T-helper 2 cell (primary cell): ENCODE results near the gene EPHA6.

Source experiments
- DNase-seq, 5 experiments: peaks; one replicate each; pipeline versions ENCODE4 v3.0.0 to v3.0.0-alpha.2; 2012 to 2022

The EPHA6 gene

GRCh38 chr3:97029972-97030371, 215.6 kb downstream of the EPHA6 start:
- no peak for DNase-seq

GRCh38 chr3:97037294-97037943, 223.0 kb downstream of the EPHA6 start:
- no peak for DNase-seq

DNA sequence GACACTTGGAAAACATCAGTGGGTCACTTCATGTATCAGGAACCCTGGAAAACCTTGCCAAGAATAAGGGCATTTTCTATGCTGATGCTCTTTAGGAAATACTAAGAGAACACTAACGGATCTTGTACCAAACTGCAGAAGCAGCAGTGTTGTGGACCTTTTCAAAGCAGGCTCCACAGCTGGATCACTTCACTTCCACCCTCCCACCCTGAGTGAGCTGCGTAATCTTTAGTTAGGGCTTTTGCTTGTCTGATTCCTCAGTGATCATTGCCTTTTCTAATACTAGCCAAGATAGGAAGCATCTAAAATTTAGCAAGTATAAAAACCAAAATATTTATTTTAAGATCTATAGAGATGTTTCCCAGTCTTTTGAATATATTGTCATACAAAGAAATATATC, 229.0 kb downstream of the EPHA6 start:
- no peak for DNase-seq

DNA sequence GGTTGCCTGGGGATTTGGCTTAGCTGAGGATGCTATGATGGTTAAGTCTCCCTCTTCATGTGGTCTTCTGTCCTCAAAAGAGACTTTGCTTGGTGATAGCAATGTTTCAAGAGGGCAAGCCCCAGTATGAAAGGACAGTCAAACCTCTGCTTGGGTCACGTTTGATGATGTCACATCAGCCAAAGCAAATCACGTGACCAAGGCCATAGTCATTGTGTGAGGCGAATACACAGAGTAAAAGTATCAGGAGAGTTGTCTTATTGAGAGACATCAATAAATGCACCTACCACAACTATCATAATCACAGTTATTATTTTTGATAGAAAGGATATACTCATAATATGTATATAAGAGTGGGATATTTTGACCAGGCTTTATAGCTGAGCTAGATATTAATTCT, 243.0 kb downstream of the EPHA6 start:
- DNase-seq = no peak

- DNase-seq = no peak
These were observed 244.8 kb downstream of the EPHA6 start for GRCh38 chr3:97059168-97059567.

GRCh38 chr3:97066531-97066930, 252.1 kb downstream of the EPHA6 start:
- no peak for DNase-seq

GRCh38 chr3:97070302-97070701, 255.9 kb downstream of the EPHA6 start:
- no peak for DNase-seq

DNA sequence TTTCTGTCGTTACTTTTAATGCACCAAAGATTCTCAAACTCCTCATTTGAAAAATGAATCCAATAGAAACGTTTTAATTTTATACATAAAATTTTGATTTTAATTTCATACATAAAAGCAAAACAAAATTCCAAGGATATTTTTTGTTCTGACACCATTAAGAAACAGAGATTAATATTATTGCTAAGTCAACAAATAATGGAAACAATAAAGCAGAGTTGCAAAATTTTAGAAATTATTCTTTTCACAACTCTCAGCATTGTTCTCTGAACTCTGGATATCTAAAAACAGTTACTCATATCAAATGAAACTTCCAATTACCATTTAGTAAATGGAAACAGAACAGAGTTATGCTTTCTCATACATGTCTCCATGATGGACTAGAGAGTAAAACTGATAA, 260.2 kb downstream of the EPHA6 start:
- DNase-seq = no peak

- DNase-seq = no peak
These were observed 262.3 kb downstream of the EPHA6 start for GRCh38 chr3:97076673-97077072.

- no peak for DNase-seq
These were observed 275.2 kb downstream of the EPHA6 start for GRCh38 chr3:97089621-97090020.

- no peak for DNase-seq
These were observed 288.2 kb downstream of the EPHA6 start for GRCh38 chr3:97102641-97103040.

- DNase-seq = no peak
These were observed 291.7 kb downstream of the EPHA6 start for GRCh38 chr3:97105989-97106651.

- DNase-seq = no peak
These were observed 292.2 kb downstream of the EPHA6 start for GRCh38 chr3:97106652-97106989.

GRCh38 chr3:97108136-97108535, 293.7 kb downstream of the EPHA6 start:
- no peak for DNase-seq

DNA sequence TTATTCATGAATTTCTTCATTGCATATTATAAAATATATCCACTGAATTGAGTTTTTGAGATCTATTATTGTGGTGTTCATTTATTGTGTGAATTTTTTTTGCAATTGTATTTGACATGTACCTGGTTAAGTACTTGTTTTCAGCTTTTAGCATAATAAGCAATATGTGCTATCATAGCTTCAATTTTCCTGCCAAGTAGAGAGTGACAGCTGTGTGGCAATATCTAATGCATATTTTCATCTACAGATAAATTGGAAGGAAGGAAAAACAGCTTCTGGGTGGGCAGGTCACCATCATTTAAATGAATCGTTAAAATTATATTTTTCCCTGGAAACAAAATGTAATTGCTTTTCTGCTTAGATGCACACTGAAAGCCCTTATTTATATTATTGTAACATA, 296.9 kb downstream of the EPHA6 start:
- no peak for DNase-seq

DNA sequence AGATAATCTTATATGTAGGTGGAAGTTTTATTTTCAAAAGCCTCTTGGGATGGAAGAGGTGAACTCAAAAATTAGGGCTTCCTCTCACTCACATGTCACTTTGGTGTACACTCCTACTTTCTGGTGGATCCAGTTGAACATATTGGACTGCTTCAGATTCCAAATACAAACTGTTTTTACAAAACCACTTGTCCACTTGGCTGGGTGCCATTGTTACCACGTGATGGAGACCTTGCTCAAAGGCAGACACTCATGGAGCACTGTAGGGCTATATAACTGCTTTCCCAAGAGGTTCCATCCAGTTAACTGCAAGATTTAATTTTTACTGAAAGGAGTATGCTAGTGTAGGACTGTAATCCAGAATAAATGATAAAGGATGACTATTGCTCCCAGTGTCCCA, 307.0 kb downstream of the EPHA6 start:
- DNase-seq = no peak

- DNase-seq = no peak
These were observed 311.6 kb downstream of the EPHA6 start for GRCh38 chr3:97125902-97126499.

GRCh38 chr3:97131476-97131875, 317.1 kb downstream of the EPHA6 start:
- DNase-seq = no peak

GRCh38 chr3:97138914-97139541, 324.6 kb downstream of the EPHA6 start:
- peak in 1 of 5 experiments; percentile 26 for DNase-seq

- DNase-seq = no peak
These were observed 334.5 kb downstream of the EPHA6 start for GRCh38 chr3:97148931-97149330.

GRCh38 chr3:97161169-97161568, 346.8 kb downstream of the EPHA6 start:
- no peak for DNase-seq

DNA sequence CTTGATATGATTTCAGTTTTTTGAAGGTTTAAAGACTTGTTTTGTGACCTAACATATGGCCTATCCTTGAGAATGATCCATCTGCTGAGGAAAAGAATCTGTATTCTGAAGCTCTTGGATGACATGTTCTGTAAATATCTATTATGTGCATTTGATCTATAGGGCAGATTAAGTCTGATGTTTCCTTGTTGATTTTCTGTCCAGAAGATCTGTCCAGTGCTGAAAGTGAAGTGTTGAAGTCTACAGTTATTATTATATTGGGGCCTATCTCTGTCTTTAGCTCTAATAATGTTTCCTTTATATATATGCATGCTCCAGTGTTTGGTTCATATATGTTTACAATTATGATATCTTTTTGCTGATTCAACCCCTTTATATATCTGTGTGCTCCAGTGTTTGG, 362.8 kb downstream of the EPHA6 start:
- no peak for DNase-seq

- no peak for DNase-seq
These were observed 367.3 kb downstream of the EPHA6 start for GRCh38 chr3:97181704-97182103.

- DNase-seq = no peak
These were observed 373.4 kb downstream of the EPHA6 start for GRCh38 chr3:97187771-97188170.
